Calu3 (cell line): ENCODE data around the gene XAF1. TPM values are rescaled to one million over a fixed set of nuclear protein-coding genes. Genes with fewer than 3 reads are reported as not detected.
"Not testable (repeated sequence)": the region's sequence is repeated elsewhere in the genome, so short reads cannot be mapped to it uniquely, and the experiment has no call there.

Experiments used
- BruUV-seq: library from RNA; stranded (reverse); fragments of 400-500 nt; replicated peaks from 2 replicates; lab custom pipeline; 2021; lab: Mats Ljungman, UMichigan
- CTCF ChIA-PET: fragments of 300-600 bp; sonication (Branson Sonifier 250); formaldehyde crosslinking; loops from one replicate; lab custom pipeline; 2022; ENCODE audit warnings: antibody characterized with exemption; lab: Charles Lee
- DNase-seq: peaks from one replicate; pipeline ENCODE4 v3.0.0; 2022
- H3K27ac Mint-ChIP-seq: one replicate; pipeline ENCODE4 v1.8.0; 2022; ENCODE audit warnings: mixed read lengths; ENCODE audit not compliant: unreplicated experiment
- H3K27me3 Mint-ChIP-seq: one replicate; pipeline ENCODE4 v1.8.0; 2022; ENCODE audit warnings: mixed read lengths; ENCODE audit not compliant: unreplicated experiment
- H3K36me3 Mint-ChIP-seq: one replicate; pipeline ENCODE4 v1.8.0; 2022; ENCODE audit warnings: mild to moderate bottlenecking, moderate library complexity, mixed read lengths; ENCODE audit not compliant: insufficient read depth, unreplicated experiment
- H3K4me1 Mint-ChIP-seq: one replicate; pipeline ENCODE4 v1.8.0; 2022; ENCODE audit warnings: mild to moderate bottlenecking, low read depth, mixed read lengths; ENCODE audit not compliant: unreplicated experiment
- H3K4me3 Mint-ChIP-seq: one replicate; pipeline ENCODE4 v1.8.0; 2022; ENCODE audit warnings: mild to moderate bottlenecking, low read depth, moderate library complexity, mixed read lengths; ENCODE audit not compliant: unreplicated experiment
- H3K9me3 Mint-ChIP-seq: one replicate; pipeline ENCODE4 v1.8.0; 2022; ENCODE audit warnings: low read depth, mixed read lengths; ENCODE audit not compliant: unreplicated experiment
- CTCF ChIP-seq: fragments of 200-600 bp; IDR thresholded peaks from one replicate; pipeline ENCODE4 v1.8.0; 2022; ENCODE audit warnings: antibody characterized with exemption; ENCODE audit not compliant: unreplicated experiment
- intact Hi-C: fragments of 100-400 bp; cut with micrococcal nuclease; formaldehyde crosslinking; loops from one replicate; pipeline ENCODE4 v1.10.0; 2022; ENCODE audit not compliant: unreplicated experiment
- total RNA-seq: library from RNA; stranded (reverse); gene quantifications from 2 replicates; pipeline ENCODE4 v1.2.3, GENCODE V29; 2022

Gene XAF1
- total RNA-seq, 1 experiment from 2014 or later = 57.1 TPM

- no peak for DNase-seq
- no peak for TF ChIP-seq CTCF
- CTCF ChIA-PET = no interaction called here
- no peak overlapping the region for H3K27ac Mint-ChIP-seq
- no peaks in the 10 kb centered on the region for H3K9me3 Mint-ChIP-seq
- BruUV-seq = no TSS peak
- no peaks in the 10 kb centered on the region for H3K4me1 Mint-ChIP-seq
- intact Hi-C loops = no loop called here
- H3K36me3 Mint-ChIP-seq = no peaks in the 10 kb centered on the region
- no peak overlapping the region for H3K4me3 Mint-ChIP-seq
- H3K27me3 Mint-ChIP-seq = no peaks in the 10 kb centered on the region
These were observed 44.7 kb downstream of the XAF1 start for GRCh38 chr17:6800422-6801027.

- Mint-ChIP-seq H3K36me3 (no peaks in the 10 kb centered on the region), H3K27me3 (peaks cover 38% of the 10 kb centered on the region), H3K4me3 (no peak overlapping the region), H3K27ac (no peak overlapping the region), H3K4me1 (no peaks in the 10 kb centered on the region), H3K9me3 (no peaks in the 10 kb centered on the region)
- no peak for DNase-seq
- intact Hi-C loops = no loop called here
- CTCF ChIA-PET = no interaction called here
- BruUV-seq = no TSS peak
- no peak for TF ChIP-seq CTCF
These were observed 55.7 kb downstream of the XAF1 start for GRCh38 chr17:6811510-6811909.

- no TSS peak for BruUV-seq
These were observed 56.4 kb downstream of the XAF1 start for GRCh38 chr17:6812295-6812694.

GRCh38 chr17:6815775-6816174, 59.9 kb downstream of the XAF1 start:
- TF ChIP-seq CTCF = no peak
- no peak overlapping the region for H3K27ac Mint-ChIP-seq
- CTCF ChIA-PET = no interaction called here
- H3K27me3 Mint-ChIP-seq = peaks cover 48% of the 10 kb centered on the region
- no peaks in the 10 kb centered on the region for H3K4me1 Mint-ChIP-seq
- no peak for DNase-seq
- no TSS peak for BruUV-seq
- no peak overlapping the region for H3K4me3 Mint-ChIP-seq
- intact Hi-C loops = no loop called here
- no peaks in the 10 kb centered on the region for H3K36me3 Mint-ChIP-seq
- peaks cover 2% of the 10 kb centered on the region for H3K9me3 Mint-ChIP-seq

More at GRCh38 chr17:6812295-6812694, 56.4 kb downstream of the XAF1 start:
- no peaks in the 10 kb centered on the region for H3K36me3 Mint-ChIP-seq
- no peak for DNase-seq
- no peak overlapping the region for H3K27ac Mint-ChIP-seq
- CTCF ChIA-PET = no interaction called here
- intact Hi-C loops = no loop called here
- H3K4me3 Mint-ChIP-seq = no peak overlapping the region
- TF ChIP-seq CTCF = no peak
- H3K27me3 Mint-ChIP-seq = peaks cover 38% of the 10 kb centered on the region
- no peaks in the 10 kb centered on the region for H3K9me3 Mint-ChIP-seq
- no peaks in the 10 kb centered on the region for H3K4me1 Mint-ChIP-seq

- H3K27ac Mint-ChIP-seq, H3K36me3 Mint-ChIP-seq, H3K9me3 Mint-ChIP-seq, intact Hi-C loops, DNase-seq, H3K4me1 Mint-ChIP-seq, BruUV-seq, H3K4me3 Mint-ChIP-seq, CTCF ChIA-PET: not testable (repeated sequence)
- H3K27me3 Mint-ChIP-seq = peaks cover 47% of the 10 kb centered on the region
These were observed 60.5 kb downstream of the XAF1 start for GRCh38 chr17:6816368-6816767.
